Retinal pigment epithelial cell (primary cell): ENCODE data around the gene KEL.

Source experiments
- DNase-seq: peaks from one replicate; pipeline ENCODE4 v3.0.0-alpha.2; 2010; ENCODE audit warnings: low read depth
- H3K4me3 ChIP-seq: 2 replicates; pipeline ENCODE4 v1.5.1; 2011; ENCODE audit warnings: mild to moderate bottlenecking, low read length, control low read depth, moderate library complexity
- CTCF ChIP-seq: conservative IDR thresholded peaks from 2 replicates; pipeline ENCODE4 v1.5.1; 2011; ENCODE audit warnings: low read depth, low read length, control low read depth, inconsistent platforms

The KEL gene

GRCh38 chr7:142961973-142962926 lies at the start of gene KEL:
KEL (minus strand) TSS chr7:142962363; CDS start chr7:142962206, 157 bp downstream.
- TF ChIP-seq CTCF = no peak
- no peak within 1 kb of the TSS for H3K4me3 ChIP-seq
- DNase-seq = no peak

- no peak for DNase-seq
- TF ChIP-seq CTCF = peak; percentile 94
Observed at GRCh38 chr7:143008007-143008901, 46.1 kb upstream of the KEL start.

GRCh38 chr7:143005632-143006260 lies 43.6 kb upstream of the KEL start:
- H3K4me3 ChIP-seq = no peak overlapping the region
- no peak for DNase-seq
- TF ChIP-seq CTCF = no peak

More at GRCh38 chr7:143008007-143008901, 46.1 kb upstream of the KEL start:
- no peak overlapping the region for H3K4me3 ChIP-seq

GRCh38 chr7:143003393-143004051 lies 41.4 kb upstream of the KEL start:
- DNase-seq = no peak
- TF ChIP-seq CTCF = peak; percentile 75
- peak overlapping the region; percentile 5 for H3K4me3 ChIP-seq

GRCh38 chr7:143002898-143003297 lies 40.7 kb upstream of the KEL start:
- no peak overlapping the region for H3K4me3 ChIP-seq

More at GRCh38 chr7:143002898-143003297, 40.7 kb upstream of the KEL start:
- TF ChIP-seq CTCF = no peak
- no peak for DNase-seq
